Left lobe of liver (tissue), 2 donors: Measurements from ENCODE around the gene XRCC3. TPM values are rescaled to one million over a fixed set of nuclear protein-coding genes. Genes with fewer than 3 reads are reported as not detected.
"Not testable (repeated sequence)": the region's sequence is repeated elsewhere in the genome, so short reads cannot be mapped to it uniquely, and the experiment has no call there.

Experiments
- ATAC-seq: fragments of 200-7000 bp; cut with Tn5 transposase; one replicate; pipeline ENCODE4 v1.9.1; 2020; ENCODE audit warnings: mild to moderate bottlenecking, moderate library complexity
- DNase-seq: peaks from one replicate; pipeline ENCODE4 v3.0.0-alpha.2; 2020; ENCODE audit warnings: low spot score
- total RNA-seq: library from RNA; stranded (reverse); gene quantifications from one replicate; pipeline ENCODE4 v1.2.1, GENCODE V29; 2021
- donor health status: DM: no; HTN: no; CAD: no; lungs with moderate emphysema.
- donor health status: DM: no; HTN: yes; CAD: no.

XRCC3 gene
- total RNA-seq, 1 donor from 2014 or later, result 1.2 TPM

- ATAC-seq, result no peak
- no peak for DNase-seq
Observed at GRCh38 chr14:103676881-103677675, 38.2 kb downstream of the XRCC3 start.

- DNase-seq (no peak), ATAC-seq (no peak)
Observed at GRCh38 chr14:103675957-103676356, 39.3 kb downstream of the XRCC3 start.

GRCh38 chr14:103671911-103672310, 43.3 kb downstream of the XRCC3 start:
- DNase-seq (no peak), ATAC-seq (no peak)

GRCh38 chr14:103669370-103669769, 45.9 kb downstream of the XRCC3 start:
- ATAC-seq, result no peak
- DNase-seq, result no peak

GRCh38 chr14:103668117-103668516, 47.1 kb downstream of the XRCC3 start:
- ATAC-seq (peak; percentile 41), DNase-seq (no peak)

- no peak for ATAC-seq
- no peak for DNase-seq
Observed at GRCh38 chr14:103667671-103668070, 47.6 kb downstream of the XRCC3 start.

- DNase-seq (no peak), ATAC-seq (no peak)
Observed at GRCh38 chr14:103663506-103663905, 51.7 kb downstream of the XRCC3 start.

- ATAC-seq (no peak), DNase-seq (no peak)
Observed at GRCh38 chr14:103662591-103662990, 52.7 kb downstream of the XRCC3 start.

- DNase-seq (no peak), ATAC-seq (no peak)
Observed at GRCh38 chr14:103662029-103662428, 53.2 kb downstream of the XRCC3 start.

GRCh38 chr14:103659631-103660030, 55.6 kb downstream of the XRCC3 start:
- ATAC-seq (no peak), DNase-seq (no peak)

- ATAC-seq, result no peak
- DNase-seq, result no peak
Observed at GRCh38 chr14:103657471-103657870, 57.8 kb downstream of the XRCC3 start.

- ATAC-seq (no peak), DNase-seq (no peak)
Observed at GRCh38 chr14:103656756-103657133, 58.5 kb downstream of the XRCC3 start.

- ATAC-seq, result peak; percentile 48
- no peak for DNase-seq
Observed at GRCh38 chr14:103656031-103656755, 59.1 kb downstream of the XRCC3 start.

- no peak for ATAC-seq
Observed at GRCh38 chr14:103654619-103655018, 60.6 kb downstream of the XRCC3 start.

GRCh38 chr14:103653805-103654204, 61.4 kb downstream of the XRCC3 start:
- no peak for DNase-seq
- no peak for ATAC-seq

More at GRCh38 chr14:103654619-103655018, 60.6 kb downstream of the XRCC3 start:
- no peak for DNase-seq

- ATAC-seq, DNase-seq: not testable (repeated sequence)
Observed at GRCh38 chr14:103653336-103653735, 61.9 kb downstream of the XRCC3 start.

GRCh38 chr14:103652806-103653205, 62.4 kb downstream of the XRCC3 start:
- DNase-seq (no peak), ATAC-seq (no peak)

GRCh38 chr14:103651585-103651984, 63.7 kb downstream of the XRCC3 start:
- no peak for ATAC-seq
- no peak for DNase-seq

- no peak for DNase-seq
- ATAC-seq, result no peak
Observed at GRCh38 chr14:103650213-103650612, 65.0 kb downstream of the XRCC3 start.

- ATAC-seq, result no peak
- no peak for DNase-seq
Observed at GRCh38 chr14:103649001-103649400, 66.2 kb downstream of the XRCC3 start.
